NCI-H748 (cell line): ENCODE measurements around the gene SGSM1.

Experiments
- DNase-seq: peaks from one replicate; lab custom pipeline; 2025; ENCODE audit not compliant: unreplicated experiment; lab: John Stamatoyannopoulos, UW

Gene SGSM1

DNA sequence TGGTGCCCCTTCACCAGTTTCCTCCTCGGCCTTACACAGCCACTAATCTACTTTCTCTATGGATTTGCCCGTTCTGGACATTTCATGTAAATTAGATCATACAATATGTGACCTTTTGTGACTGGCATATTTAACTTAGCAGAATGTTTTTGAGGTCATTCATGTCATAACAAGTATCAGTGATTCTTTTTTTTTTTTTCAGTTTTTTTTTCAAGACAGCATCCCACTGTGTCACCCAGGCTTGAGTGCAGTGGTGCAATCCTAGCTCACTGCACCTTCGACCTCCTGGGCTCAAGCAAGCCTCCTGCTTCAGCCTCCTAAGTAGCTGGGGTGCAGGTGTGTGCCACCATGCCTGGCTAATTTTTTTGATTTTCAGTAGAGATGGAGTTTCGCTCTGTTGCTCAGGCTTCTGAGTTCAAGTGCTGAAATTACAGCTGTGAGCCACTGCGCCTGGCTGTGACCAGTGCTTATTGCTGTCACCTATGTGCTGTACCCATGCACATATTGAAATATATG is 169.2 kb downstream of the SGSM1 start:
- DNase-seq: no peak

DNA sequence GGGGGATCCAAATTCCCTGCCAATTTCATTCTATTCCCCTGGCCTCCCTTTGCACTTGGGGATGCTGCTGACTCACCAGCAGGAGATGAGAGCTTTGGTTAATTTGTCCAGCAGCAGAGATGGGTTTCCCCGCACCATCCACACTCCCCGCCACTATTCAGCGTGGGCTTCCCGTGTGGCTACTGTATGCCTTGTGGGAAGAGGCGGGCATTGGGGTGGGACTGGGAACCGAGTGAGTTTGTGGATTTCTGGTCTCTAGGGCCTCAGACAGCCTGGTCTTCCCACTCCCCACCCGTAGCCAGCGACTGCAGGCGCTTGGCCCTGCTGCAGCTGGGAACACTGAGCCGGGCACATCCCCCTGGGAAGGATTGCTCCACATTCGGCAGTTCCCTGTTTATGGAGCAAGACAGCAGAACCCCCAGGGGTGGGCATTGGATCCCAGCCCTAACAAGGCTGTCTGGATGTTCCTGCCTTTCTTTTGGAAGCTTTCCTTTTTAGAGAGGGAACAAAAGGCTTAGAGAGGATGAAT is 169.9 kb downstream of the SGSM1 start:
- DNase-seq: no peak

DNA sequence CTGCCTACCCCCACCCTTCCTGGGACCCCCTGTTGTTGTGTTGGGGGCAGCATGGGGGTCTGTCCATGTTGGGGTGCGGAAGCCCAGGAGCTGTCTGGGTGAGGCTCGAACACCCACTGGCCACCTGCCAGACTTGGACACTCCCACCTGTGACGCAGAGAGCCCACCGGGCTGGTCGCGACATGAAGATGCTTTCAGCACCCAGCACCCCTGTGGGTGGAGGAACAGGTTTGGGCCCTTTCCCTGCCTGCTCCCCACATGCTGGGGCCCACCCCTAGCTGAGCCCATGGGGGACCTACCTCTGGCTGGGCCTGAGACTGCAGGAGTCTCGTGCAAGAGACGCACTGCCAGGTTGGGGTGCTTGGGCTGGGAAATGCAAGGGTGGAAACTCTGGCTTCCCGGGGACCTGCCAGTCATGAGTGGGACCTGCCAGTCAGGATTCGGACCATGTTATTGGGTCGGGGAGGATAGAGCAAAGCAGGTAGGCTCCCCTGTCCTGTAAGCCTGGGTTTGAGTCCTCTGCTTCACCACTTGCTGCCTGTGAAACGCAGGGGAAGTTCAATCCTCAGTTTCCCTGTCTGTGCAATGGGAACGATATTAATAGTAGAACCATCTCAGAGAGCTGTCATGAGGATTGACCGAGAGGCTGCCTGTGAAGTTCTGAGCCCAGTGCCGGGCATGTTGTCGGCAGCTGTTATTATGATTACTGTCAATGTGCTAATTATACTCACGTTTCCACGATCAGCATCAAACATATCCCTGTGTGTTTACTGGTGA is 170.6 kb downstream of the SGSM1 start:
- no peak for DNase-seq
